Measurements from ENCODE around the gene PTPRN2. TPM values are rescaled to one million over a fixed set of nuclear protein-coding genes. Genes with fewer than 3 reads are reported as not detected.

Gene PTPRN2
- total RNA-seq, 1 donor from 2014 or later = 2.4 TPM

GRCh38 chr7:157864911-157865310 is 722.7 kb downstream of the PTPRN2 start:
- H3K36me3 ChIP-seq (ENCODE audit: control insufficient read depth, insufficient read depth, low read length) = no peaks in the 10 kb centered on the region
- no peak for TF ChIP-seq CTCF (IDR thresholded peaks at IDR 0.05; ENCODE audit: insufficient read depth, low read length, poor library complexity, severe bottlenecking)

DNA sequence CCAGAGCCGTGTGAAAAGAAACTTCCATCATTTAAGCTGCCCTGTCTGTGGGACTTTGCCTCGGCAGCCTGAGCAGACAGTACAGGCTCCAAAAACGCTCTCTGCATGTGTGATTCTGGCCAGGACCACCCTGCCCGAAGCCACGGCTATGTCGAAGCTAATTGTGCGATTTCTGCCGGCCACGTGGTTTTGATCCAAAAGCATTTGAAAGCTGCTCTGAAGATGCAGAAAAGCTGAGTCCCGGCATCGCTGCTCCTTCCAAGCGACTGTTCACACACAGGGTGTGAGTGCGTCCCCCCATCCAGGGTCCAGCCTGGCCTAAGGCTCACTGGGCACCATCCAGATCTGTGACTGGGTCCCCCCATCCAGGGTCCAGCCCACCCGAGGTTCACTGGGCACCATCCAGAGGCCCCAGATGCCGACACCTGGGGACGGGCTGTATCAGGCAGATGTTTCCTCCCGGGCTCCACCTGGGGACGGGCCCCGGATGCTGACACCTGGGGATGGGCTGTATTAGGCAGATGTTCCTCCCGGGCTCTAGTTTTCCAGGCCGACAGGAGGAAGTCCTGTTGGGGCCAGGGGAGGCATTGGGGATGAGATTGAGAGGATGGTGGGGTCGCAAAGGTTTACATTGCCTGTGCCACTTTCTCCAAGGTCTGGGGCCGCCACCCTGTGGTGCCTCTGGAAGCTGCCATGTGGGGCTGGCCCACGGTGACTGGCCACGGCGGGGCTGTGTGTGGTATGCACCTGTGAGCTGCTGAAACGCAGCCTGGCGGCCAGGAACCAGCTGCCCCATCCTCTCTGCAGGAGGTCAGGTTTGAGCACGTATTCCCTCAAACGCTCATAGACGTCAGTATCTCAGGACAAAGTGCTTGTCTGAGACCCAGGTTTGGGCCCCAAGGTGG is 723.5 kb downstream of the PTPRN2 start:
- no peak for TF ChIP-seq CTCF (IDR thresholded peaks at IDR 0.05; ENCODE audit: insufficient read depth, low read length, poor library complexity, severe bottlenecking)
- Histone ChIP-seq H3K36me3 (ENCODE audit: control insufficient read depth, insufficient read depth, low read length) (no peaks in the 10 kb centered on the region), H3K27me3 (ENCODE audit: control insufficient read depth, insufficient read depth, low read length) (no peaks in the 10 kb centered on the region), H3K4me3 (ENCODE audit: low read depth, low read length) (no peak overlapping the region)
- DNase-seq (ENCODE audit: low read depth) = no peak

More at GRCh38 chr7:157864911-157865310, 722.7 kb downstream of the PTPRN2 start:
- Histone ChIP-seq H3K27me3 (ENCODE audit: control insufficient read depth, insufficient read depth, low read length) (no peaks in the 10 kb centered on the region), H3K4me3 (ENCODE audit: low read depth, low read length) (no peak overlapping the region)
- DNase-seq (ENCODE audit: low read depth) = no peak

DNA sequence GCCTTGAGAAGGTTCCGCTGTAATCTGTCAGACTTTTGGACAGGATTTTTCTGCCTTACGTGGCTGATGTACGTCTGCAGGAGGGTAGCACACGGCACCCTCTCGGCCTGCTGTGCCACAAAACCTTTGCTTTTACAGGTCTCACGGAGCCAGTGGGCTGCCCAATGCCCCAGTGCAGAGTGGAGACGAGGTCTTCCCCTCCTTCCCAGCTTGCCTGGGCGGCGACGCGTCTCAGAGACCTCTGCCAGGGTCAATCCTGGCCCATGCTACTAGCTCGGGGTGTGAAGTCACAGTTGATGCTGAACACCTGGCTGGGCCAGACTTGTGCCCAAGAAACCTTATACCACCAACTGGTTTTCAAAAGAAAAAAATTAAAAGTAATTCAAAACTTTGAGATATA is 724.4 kb downstream of the PTPRN2 start:
- Histone ChIP-seq H3K36me3 (ENCODE audit: control insufficient read depth, insufficient read depth, low read length) (no peaks in the 10 kb centered on the region), H3K4me3 (ENCODE audit: low read depth, low read length) (no peak overlapping the region), H3K27me3 (ENCODE audit: control insufficient read depth, insufficient read depth, low read length) (no peaks in the 10 kb centered on the region)
- no peak for DNase-seq (ENCODE audit: low read depth)
- TF ChIP-seq CTCF (IDR thresholded peaks at IDR 0.05; ENCODE audit: insufficient read depth, low read length, poor library complexity, severe bottlenecking) = no peak

GRCh38 chr7:157862731-157863130 is 724.9 kb downstream of the PTPRN2 start:
- no peak for TF ChIP-seq CTCF (IDR thresholded peaks at IDR 0.05; ENCODE audit: insufficient read depth, low read length, poor library complexity, severe bottlenecking)
- Histone ChIP-seq H3K4me3 (ENCODE audit: low read depth, low read length) (no peak overlapping the region), H3K36me3 (ENCODE audit: control insufficient read depth, insufficient read depth, low read length) (no peaks in the 10 kb centered on the region), H3K27me3 (ENCODE audit: control insufficient read depth, insufficient read depth, low read length) (no peaks in the 10 kb centered on the region)
- DNase-seq (ENCODE audit: low read depth) = no peak

DNA sequence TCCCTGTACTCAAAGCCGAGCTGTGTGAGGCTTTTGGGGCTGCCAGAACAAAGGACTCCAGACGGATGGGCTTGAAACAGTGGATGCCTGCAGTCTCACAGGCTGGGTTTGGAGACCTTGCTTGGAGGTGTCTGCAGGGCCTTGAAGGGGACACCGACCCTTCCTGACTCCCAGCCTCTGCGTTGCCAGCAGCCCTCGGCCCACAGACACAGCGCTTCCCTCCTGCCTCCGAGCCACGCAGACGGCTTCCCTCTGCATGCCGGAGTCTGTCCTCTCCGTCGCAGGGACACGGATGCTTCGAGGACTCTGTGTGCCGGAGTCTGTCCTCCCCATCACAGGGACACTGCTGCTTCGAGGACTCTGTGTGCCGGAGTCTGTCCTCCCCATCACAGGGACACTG is 726.1 kb downstream of the PTPRN2 start:
- H3K4me3 ChIP-seq (ENCODE audit: low read depth, low read length) = no peak overlapping the region
- TF ChIP-seq CTCF (IDR thresholded peaks at IDR 0.05; ENCODE audit: insufficient read depth, low read length, poor library complexity, severe bottlenecking) = no peak
- no peak for DNase-seq (ENCODE audit: low read depth)
- H3K27me3 ChIP-seq (ENCODE audit: control insufficient read depth, insufficient read depth, low read length) = no peaks in the 10 kb centered on the region
- H3K36me3 ChIP-seq (ENCODE audit: control insufficient read depth, insufficient read depth, low read length) = no peaks in the 10 kb centered on the region

All from kidney epithelial cell (primary cell).